Measurements from ENCODE around the gene ELK4. TPM values are rescaled to one million over a fixed set of nuclear protein-coding genes. Genes with fewer than 3 reads are reported as not detected.

ELK4 gene
- total and polyA plus RNA-seq, 8 donors, result 5.7 to 42.7 (median 23.1) TPM

DNA sequence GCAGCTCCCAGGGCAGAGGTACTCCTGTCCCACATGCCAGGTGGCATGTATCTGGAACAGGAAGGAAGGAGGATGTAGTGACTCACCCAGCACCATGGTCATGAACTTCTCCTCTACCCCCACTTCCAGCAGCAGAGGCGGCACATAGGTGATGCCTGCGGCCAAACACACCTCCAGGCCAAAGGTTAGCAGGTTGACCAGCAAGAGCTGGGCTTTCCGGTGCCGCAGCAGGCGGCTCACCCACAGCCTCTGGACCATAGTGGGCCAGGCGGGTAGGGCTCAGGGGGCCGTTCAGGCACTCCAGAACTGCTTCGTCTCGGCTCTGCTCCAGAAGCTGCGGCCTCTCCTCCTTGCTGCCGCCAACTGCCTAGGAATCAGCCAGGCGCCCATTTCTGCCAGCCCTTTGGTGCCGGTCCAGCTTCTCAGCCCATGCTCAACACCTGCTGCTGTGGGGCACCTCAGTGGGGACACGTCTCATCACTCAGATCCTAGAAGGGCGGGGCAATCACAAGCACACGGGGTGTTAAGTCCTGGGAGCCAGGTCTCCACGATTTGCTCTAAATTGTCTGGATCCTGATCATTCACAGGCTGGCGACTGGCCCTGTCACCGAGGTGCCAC lies 32.7 kb upstream of the ELK4 start:
- FAIRE-seq (no peak), ATAC-seq (peak; percentile 37 to 69 (median 52)), DNase-seq (no peak)
- intact Hi-C loops (cut with DNase I), result loop anchor here in 1 of 3 donors (5.0 kb wide), 1 partner anchor 38 kb away; no protein-coding TSS in a partner anchor
- no peaks in the 10 kb centered on the region for H3K36me3 ChIP-seq
- H3K27ac ChIP-seq, result peak overlapping the region in 1 of 4 donors; percentile 22
- H3K4me3 ChIP-seq, result no peak overlapping the region
- no peaks in the 10 kb centered on the region for H3K9me3 ChIP-seq
- no peaks in the 10 kb centered on the region for H3K4me1 ChIP-seq
- TF ChIP-seq, protein P1, sequence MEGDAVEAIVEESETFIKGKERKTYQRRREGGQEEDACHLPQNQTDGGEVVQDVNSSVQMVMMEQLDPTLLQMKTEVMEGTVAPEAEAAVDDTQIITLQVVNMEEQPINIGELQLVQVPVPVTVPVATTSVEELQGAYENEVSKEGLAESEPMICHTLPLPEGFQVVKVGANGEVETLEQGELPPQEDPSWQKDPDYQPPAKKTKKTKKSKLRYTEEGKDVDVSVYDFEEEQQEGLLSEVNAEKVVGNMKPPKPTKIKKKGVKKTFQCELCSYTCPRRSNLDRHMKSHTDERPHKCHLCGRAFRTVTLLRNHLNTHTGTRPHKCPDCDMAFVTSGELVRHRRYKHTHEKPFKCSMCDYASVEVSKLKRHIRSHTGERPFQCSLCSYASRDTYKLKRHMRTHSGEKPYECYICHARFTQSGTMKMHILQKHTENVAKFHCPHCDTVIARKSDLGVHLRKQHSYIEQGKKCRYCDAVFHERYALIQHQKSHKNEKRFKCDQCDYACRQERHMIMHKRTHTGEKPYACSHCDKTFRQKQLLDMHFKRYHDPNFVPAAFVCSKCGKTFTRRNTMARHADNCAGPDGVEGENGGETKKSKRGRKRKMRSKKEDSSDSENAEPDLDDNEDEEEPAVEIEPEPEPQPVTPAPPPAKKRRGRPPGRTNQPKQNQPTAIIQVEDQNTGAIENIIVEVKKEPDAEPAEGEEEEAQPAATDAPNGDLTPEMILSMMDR (IDR thresholded peaks at IDR 0.05), result no peak
- WGBS, 2 donors, result 67 to 69% methylated on average over 19 of the region's 19 CpGs
- no peaks in the 10 kb centered on the region for H3K27me3 ChIP-seq

DNA sequence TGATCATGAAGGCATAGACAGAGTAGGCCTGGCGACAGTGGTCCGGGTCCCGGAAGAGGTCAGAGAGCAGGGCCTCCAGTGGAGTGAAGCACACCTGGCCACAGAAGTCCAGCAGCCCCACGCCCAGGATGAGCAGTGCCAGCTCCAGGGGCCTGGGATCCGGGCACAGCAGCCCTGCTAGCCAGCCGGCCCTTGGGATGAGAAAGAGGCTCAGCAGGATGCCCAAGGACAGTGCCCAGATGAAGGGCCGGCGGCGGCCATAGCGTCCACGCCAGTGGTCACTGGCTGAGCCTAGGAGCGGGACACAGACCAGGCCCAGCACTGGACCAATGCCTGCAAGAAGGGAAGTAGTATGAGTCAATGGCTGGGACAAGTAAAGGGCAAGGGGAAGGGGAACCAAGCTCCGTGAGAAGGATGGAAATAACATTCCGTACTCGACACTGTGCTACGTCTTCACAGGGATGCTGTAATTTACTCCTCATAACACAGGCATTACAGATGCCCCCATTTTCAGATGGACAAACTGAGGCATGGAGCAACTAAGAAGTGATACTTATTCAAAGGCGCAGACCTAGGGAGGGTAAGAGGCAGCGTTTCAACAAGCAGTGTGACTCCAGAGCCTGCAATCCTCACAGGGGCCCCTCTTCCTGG lies 31.6 kb upstream of the ELK4 start:
- TF ChIP-seq, protein P1 (IDR thresholded peaks at IDR 0.05), result no peak
- peak in 1 of 4 donors; percentile 6 for ATAC-seq
- Histone ChIP-seq H3K27me3 (no peaks in the 10 kb centered on the region), H3K36me3 (no peaks in the 10 kb centered on the region), H3K27ac (no peak overlapping the region), H3K4me3 (no peak overlapping the region), H3K9me3 (no peaks in the 10 kb centered on the region), H3K4me1 (no peaks in the 10 kb centered on the region)
- peak in 1 of 6 donors; percentile 58 for DNase-seq
- no peak for FAIRE-seq
- intact Hi-C loops (cut with DNase I), result loop anchor here in 1 of 3 donors (5.0 kb wide), 1 partner anchor 39 kb away; no protein-coding TSS in a partner anchor
- 85 to 92% methylated on average over 18 of the region's 18 CpGs for WGBS, 2 donors

DNA sequence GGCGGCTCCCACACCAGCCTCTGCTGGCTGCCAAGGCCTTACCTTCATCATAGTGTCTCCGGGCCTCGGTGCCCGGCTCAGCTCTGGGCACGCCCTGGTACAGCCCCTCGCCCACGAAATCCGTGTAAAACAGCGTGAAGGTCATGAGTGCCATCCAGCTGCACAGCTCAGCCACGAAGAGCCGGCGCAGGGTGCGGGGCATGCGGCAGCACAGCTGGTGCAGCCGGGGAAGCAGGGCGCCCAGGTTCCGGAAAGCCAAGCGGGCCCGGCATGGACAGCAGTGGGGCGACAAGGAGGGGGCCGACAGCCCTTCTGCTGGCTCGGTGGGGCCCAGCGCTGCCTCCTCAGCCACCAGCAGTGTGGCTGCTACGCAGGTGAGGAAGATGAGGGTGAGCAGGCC lies 31.0 kb upstream of the ELK4 start:
- intact Hi-C loops (cut with DNase I), result loop anchor here in 1 of 3 donors (5.0 kb wide), 1 partner anchor 40 kb away; no protein-coding TSS in a partner anchor
- TF ChIP-seq, protein P1 (IDR thresholded peaks at IDR 0.05), result no peak
- 84 to 88% methylated on average over 24 of the region's 24 CpGs for WGBS, 2 donors

DNA sequence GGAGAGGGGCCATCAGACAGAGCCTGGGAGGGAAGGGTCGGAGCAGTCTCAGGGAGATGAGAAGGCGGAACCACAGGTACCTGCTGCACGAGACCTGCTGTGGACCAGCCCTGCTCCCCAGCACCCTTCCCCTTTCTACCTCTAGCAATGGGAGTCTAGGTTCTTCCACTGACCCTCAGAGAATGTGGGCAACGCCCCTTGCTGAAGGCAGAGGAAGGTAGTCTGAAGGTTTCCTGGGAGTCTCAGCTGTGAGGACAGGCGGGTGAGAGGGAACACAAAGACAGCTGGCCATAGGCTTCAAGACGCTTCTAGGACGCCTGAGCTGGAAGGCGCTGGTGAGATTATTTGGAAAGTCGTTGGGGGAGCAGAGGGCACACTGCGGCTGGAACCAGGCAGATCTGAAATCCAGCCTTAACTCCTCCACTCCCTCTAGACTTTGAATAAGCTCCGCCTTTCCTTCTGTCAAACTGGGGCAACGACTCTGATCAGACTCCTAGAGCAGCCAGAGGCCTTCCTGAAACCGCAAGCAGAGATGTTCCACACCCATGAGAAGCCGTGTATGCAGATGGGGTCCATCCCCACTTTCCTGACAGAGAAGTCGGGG lies 30.4 kb upstream of the ELK4 start:
- no peak for DNase-seq
- H3K36me3 ChIP-seq, result no peaks in the 10 kb centered on the region
- H3K27me3 ChIP-seq, result no peaks in the 10 kb centered on the region
- H3K4me1 ChIP-seq, result no peaks in the 10 kb centered on the region
- intact Hi-C loops (cut with DNase I), result loop anchor here in 1 of 3 donors (5.0 kb wide), 1 partner anchor 40 kb away; no protein-coding TSS in a partner anchor
- no peak for FAIRE-seq
- ATAC-seq, result no peak
- no peak overlapping the region for H3K27ac ChIP-seq
- TF ChIP-seq, protein P1 (IDR thresholded peaks at IDR 0.05), result no peak
- no peak overlapping the region for H3K4me3 ChIP-seq
- no peaks in the 10 kb centered on the region for H3K9me3 ChIP-seq
- 75 to 80% methylated on average over 15 of the region's 15 CpGs for WGBS, 2 donors

More for the DNA sequence above, 31.0 kb upstream of the ELK4 start:
- Histone ChIP-seq H3K36me3 (no peaks in the 10 kb centered on the region), H3K9me3 (no peaks in the 10 kb centered on the region), H3K4me3 (no peak overlapping the region), H3K27me3 (no peaks in the 10 kb centered on the region), H3K4me1 (no peaks in the 10 kb centered on the region), H3K27ac (no peak overlapping the region)
- ATAC-seq (no peak), DNase-seq (peak in 1 of 6 donors; percentile 62), FAIRE-seq (no peak)
